Kidney (tissue), 22 donors: Measurements from ENCODE around the gene SPINT2. TPM values are rescaled to one million over a fixed set of nuclear protein-coding genes. Genes with fewer than 3 reads are reported as not detected.

Experiments
- DNase-seq, 5 donors: peaks; one replicate each; pipeline ENCODE4 v3.0.0-alpha.2; 2013 to 2020
- FAIRE-seq: peaks from 2 replicates; lab custom pipeline; 2012; peaks lifted over from hg19 to GRCh38; lab: Jason Lieb, UNC
- H3K27ac ChIP-seq, 2 donors: one replicate each; pipeline ENCODE4 v1.7.0; 2013; ENCODE audit warnings: low read depth in 2 of 2, low read length in 2 of 2, inconsistent platforms in 1 of 2
- H3K27me3 ChIP-seq: one replicate; pipeline ENCODE4 v1.7.1; 2013; ENCODE audit warnings: low read length, inconsistent platforms; ENCODE audit not compliant: control insufficient read depth, insufficient read depth
- H3K36me3 ChIP-seq, 3 donors: one replicate each; pipeline versions ENCODE4 v1.7.0 to v1.7.1; 2013; ENCODE audit warnings: low read length in 3 of 3, control low read depth in 1 of 3, inconsistent platforms in 1 of 3; ENCODE audit not compliant: insufficient read depth in 3 of 3, control insufficient read depth in 2 of 3
- H3K4me1 ChIP-seq, 3 donors: one replicate each; pipeline versions ENCODE4 v1.7.0 to v1.7.1; 2013; ENCODE audit warnings: low read length in 3 of 3, inconsistent platforms in 1 of 3, low read depth in 1 of 3; ENCODE audit not compliant: control insufficient read depth in 2 of 3, insufficient read depth in 2 of 3
- H3K4me3 ChIP-seq, 3 donors: one replicate each; pipeline versions ENCODE4 v1.7.0 to v1.8.1; 2013; ENCODE audit warnings: low read length in 3 of 3, control low read depth in 1 of 3, inconsistent platforms in 1 of 3
- H3K9ac ChIP-seq, 3 donors: one replicate each; pipeline versions ENCODE4 v1.7.0 to v1.7.1; 2013; ENCODE audit warnings: low read length in 3 of 3, control low read depth in 1 of 3, inconsistent platforms in 1 of 3
- H3K9me3 ChIP-seq, 3 donors: one replicate each; pipeline versions ENCODE4 v1.7.0 to v1.7.1; 2013; ENCODE audit warnings: low read length in 3 of 3, control low read depth in 1 of 3, inconsistent platforms in 1 of 3; ENCODE audit not compliant: control insufficient read depth in 2 of 3, insufficient read depth in 1 of 3
- CTCF ChIP-seq: IDR thresholded peaks from 3 replicates; pipeline ENCODE4 v1.5.1; 2012; ENCODE audit warnings: mild to moderate bottlenecking, moderate library complexity, borderline replicate concordance; ENCODE audit not compliant: insufficient read depth; ENCODE audit errors: extremely low read depth
- intact Hi-C: fragments of 100-400 bp; cut with DNase I; formaldehyde crosslinking; loops from one replicate; pipeline ENCODE4 v1.11.1; 2022
- long read RNA-seq, 10 donors: library from polyadenylated mRNA in 1 of 10; unstranded in 1 of 10; transcript quantifications; one replicate each; pipeline ENCODE4 v2.0.0 and lab custom pipeline, GENCODE V29; 2021 to 2026
- polyA plus RNA-seq: library from polyadenylated mRNA; stranded (reverse); fragments of 350-450 nt; fragmentation: Illumina TruSeq; extraction: RNeasy Lipid Tissue Mini Kit (QIAGEN cat#74804); gene quantifications from one replicate; pipeline ENCODE4 v1.2.3, GENCODE V29; 2014; ENCODE audit warnings: low read depth, low replicate concordance; ENCODE audit not compliant: insufficient read depth
- total RNA-seq: library from RNA; stranded (reverse); fragmentation: NEBNext Ultra II Directional; extraction: Animal tissue kit (Norgen Biotek cat#: 25700); gene quantifications from one replicate; pipeline ENCODE4 v1.2.1, GENCODE V29; 2021
- donor health status: control.
- donor health status: control.
- donor health status: control.
- donor health status: control.
- donor health status: control.
- donor health status: DM: yes; HTN: yes; CAD: no.
- donor health status: Normal renal cell carcinoma (clear cell type).

The SPINT2 gene
- total RNA-seq (381 TPM), polyA plus RNA-seq (425 TPM)
- long read RNA-seq, donor 1, transcript SPINT2-201 (7 exons, 1,802 nt): major isoform, 110 of 171 reads
- long read RNA-seq, donor 1, partial matches to known transcripts: 19 of 171 reads
- long read RNA-seq, donor 1, other reads (novel, unspliced or antisense): 37 of 171 reads
- long read RNA-seq, donor 2, transcript SPINT2-201 (7 exons, 1,802 nt): major isoform, 140 of 259 reads
- long read RNA-seq, donor 2, partial matches to known transcripts: 96 of 259 reads
- long read RNA-seq, donor 2, other reads (novel, unspliced or antisense): 15 of 259 reads
- long read RNA-seq, donor 3, transcript SPINT2-208 (3 exons, 580 nt): minor isoform, 6 of 274 reads
- long read RNA-seq, donor 3, transcript SPINT2-201 (7 exons, 1,802 nt): major isoform, 187 of 274 reads
- long read RNA-seq, donor 3, partial matches to known transcripts: 42 of 274 reads
- long read RNA-seq, donor 3, other reads (novel, unspliced or antisense): 34 of 274 reads
- long read RNA-seq, donor 4, transcript SPINT2-201 (7 exons, 1,802 nt): major isoform, 121 of 180 reads
- long read RNA-seq, donor 4, partial matches to known transcripts: 26 of 180 reads
- long read RNA-seq, donor 4, other reads (novel, unspliced or antisense): 28 of 180 reads
- long read RNA-seq, donor 5, transcript SPINT2-201 (7 exons, 1,802 nt): major isoform, 6 of 7 reads
- long read RNA-seq, donor 5, partial matches to known transcripts: 0 of 7 reads
- long read RNA-seq, donor 5, other reads (novel, unspliced or antisense): 0 of 7 reads
- long read RNA-seq, donor 6, transcript SPINT2-201 (7 exons, 1,802 nt): major isoform, 69 of 137 reads
- long read RNA-seq, donor 6, transcript SPINT2-202 (6 exons, 1,367 nt): minor isoform, 5 of 137 reads
- long read RNA-seq, donor 6, partial matches to known transcripts: 62 of 137 reads
- long read RNA-seq, donor 6, other reads (novel, unspliced or antisense): 0 of 137 reads
- long read RNA-seq, donor 7, transcript SPINT2-201 (7 exons, 1,802 nt): major isoform, 622 of 690 reads
- long read RNA-seq, donor 7, transcript SPINT2-202 (6 exons, 1,367 nt): minor isoform, 12 of 690 reads
- long read RNA-seq, donor 7, partial matches to known transcripts: 37 of 690 reads
- long read RNA-seq, donor 7, other reads (novel, unspliced or antisense): 17 of 690 reads
- long read RNA-seq, donor 8, transcript SPINT2-201 (7 exons, 1,802 nt): major isoform, 129 of 206 reads
- long read RNA-seq, donor 8, transcript SPINT2-208 (3 exons, 580 nt): minor isoform, 5 of 206 reads
- long read RNA-seq, donor 8, partial matches to known transcripts: 61 of 206 reads
- long read RNA-seq, donor 8, other reads (novel, unspliced or antisense): 6 of 206 reads
- long read RNA-seq, donor 9, transcript SPINT2-201 (7 exons, 1,802 nt): major isoform, 72 of 165 reads
- long read RNA-seq, donor 9, partial matches to known transcripts: 80 of 165 reads
- long read RNA-seq, donor 9, other reads (novel, unspliced or antisense): 7 of 165 reads
- long read RNA-seq, donor 10, transcript SPINT2-201 (7 exons, 1,802 nt): major isoform, 127 of 194 reads
- long read RNA-seq, donor 10, transcript SPINT2-208 (3 exons, 580 nt): minor isoform, 6 of 194 reads
- long read RNA-seq, donor 10, partial matches to known transcripts: 39 of 194 reads
- long read RNA-seq, donor 10, other reads (novel, unspliced or antisense): 18 of 194 reads

GRCh38 chr19:38264486-38265212, at the start of gene SPINT2:
Gene SPINT2, plus strand, starts transcription at chr19:38264573. Its CDS starts 320 bp downstream, at chr19:38264893.
- Histone ChIP-seq H3K27ac (peak within 1 kb of the TSS; percentile 94 to 96), H3K27me3 (no peaks in the 10 kb centered on the region), H3K4me1 (peaks cover 3 to 38% (median 24%) of the 10 kb centered on the region in 3 donors), H3K36me3 (no peaks in the 10 kb centered on the region), H3K4me3 (peak within 1 kb of the TSS; percentile 73 to 80 (median 79)), H3K9ac (peak within 1 kb of the TSS; percentile 61 to 96 (median 81)), H3K9me3 (no peaks in the 10 kb centered on the region)
- FAIRE-seq (no peak), DNase-seq (peak in 4 of 5 donors; percentile 80 to 94 (median 88))
- intact Hi-C loops: no loop called here
- TF ChIP-seq CTCF: no peak

GRCh38 chr19:38216785-38217641, 47.4 kb upstream of the SPINT2 start:
- no peaks in the 10 kb centered on the region for H3K4me1 ChIP-seq
- no peaks in the 10 kb centered on the region for H3K27me3 ChIP-seq
- no peak for TF ChIP-seq CTCF
- no peaks in the 10 kb centered on the region for H3K36me3 ChIP-seq
- H3K4me3 ChIP-seq: no peak overlapping the region
- DNase-seq (peak in 3 of 5 donors; percentile 42 to 83 (median 56)), FAIRE-seq (no peak)
- no peaks in the 10 kb centered on the region for H3K9me3 ChIP-seq
- no peak overlapping the region for H3K27ac ChIP-seq
- intact Hi-C loops: no loop called here
- H3K9ac ChIP-seq: no peak overlapping the region
